HEK293 (cell line): ENCODE measurements around the gene SLC2A4RG.

Experiments used
- CTCF ChIA-PET: fragments of 350-600 bp; formaldehyde crosslinking; extraction: SDS; loops from one replicate; lab custom pipeline; 2021; ENCODE audit warnings: antibody characterized with exemption; lab: Yijun Ruan, JAX
- POLR2A ChIA-PET: fragments of 300-600 bp; formaldehyde crosslinking; extraction: SDS; loops from one replicate; lab custom pipeline; 2020; ENCODE audit warnings: antibody characterized with exemption, inconsistent platforms; lab: Yijun Ruan, JAX
- H3K27ac ChIP-seq: fragments of 200-500 bp; sonication (Bioruptor generic); 2 replicates; pipeline ENCODE4 v1.5.1; 2014; ENCODE audit warnings: low read depth, low read length, control low read depth, inconsistent platforms; ENCODE audit errors: extremely low read depth
- H3K36me3 ChIP-seq, 2 experiments: fragments of 200-500 bp in 1 of 2; sonication (Bioruptor generic) in 1 of 2; 1 replicate in 1 of 2; 2 replicates in 1 of 2; pipeline ENCODE4 v1.5.1; 2014 to 2017; ENCODE audit warnings: inconsistent platforms in 2 of 2, low read length in 2 of 2; ENCODE audit not compliant: control insufficient read depth in 2 of 2, insufficient read depth in 1 of 2
- H3K4me1 ChIP-seq: fragments of 200-500 bp; sonication (Bioruptor generic); 2 replicates; pipeline ENCODE4 v1.5.1; 2014; ENCODE audit warnings: mild to moderate bottlenecking, low read length, inconsistent platforms; ENCODE audit not compliant: control insufficient read depth, insufficient read depth
- H3K4me3 ChIP-seq: 2 replicates; pipeline ENCODE4 v1.5.1; 2011; ENCODE audit warnings: low read depth, mild to moderate bottlenecking, control low read depth, low read length, moderate library complexity
- H3K9me3 ChIP-seq: fragments of 200-500 bp; sonication (Bioruptor generic); 2 replicates; pipeline ENCODE4 v1.5.1; 2014; ENCODE audit warnings: low read depth, low read length, inconsistent platforms; ENCODE audit not compliant: control insufficient read depth, insufficient read depth
- FEZF1 ChIP-seq: fragments of 450-650 bp; formaldehyde crosslinking; IDR thresholded peaks from 2 replicates; pipeline ENCODE4 v1.5.1; 2016; ENCODE audit warnings: missing biosample characterization, missing genetic modification characterization
- KLF1 ChIP-seq: fragments of 450-650 bp; formaldehyde crosslinking; IDR thresholded peaks from 2 replicates; pipeline ENCODE4 v1.5.1; 2016; ENCODE audit warnings: missing biosample characterization, missing genetic modification characterization
- KLF10 ChIP-seq: fragments of 450-650 bp; IDR thresholded peaks from 2 replicates; pipeline ENCODE4 v1.5.1; 2018; ENCODE audit warnings: missing biosample characterization, mild to moderate bottlenecking, missing genetic modification characterization
- SCRT1 ChIP-seq: fragments of 450-650 bp; formaldehyde crosslinking; IDR thresholded peaks from 2 replicates; pipeline ENCODE4 v1.5.1; 2016; ENCODE audit warnings: missing biosample characterization, missing genetic modification characterization, borderline replicate concordance
- SCRT2 ChIP-seq: fragments of 450-650 bp; formaldehyde crosslinking; IDR thresholded peaks from 2 replicates; pipeline ENCODE4 v1.5.1; 2016; ENCODE audit warnings: missing biosample characterization, missing genetic modification characterization
- ZNF10 ChIP-seq: fragments of 450-650 bp; formaldehyde crosslinking; IDR thresholded peaks from 2 replicates; pipeline ENCODE4 v1.5.1; 2017; ENCODE audit warnings: missing biosample characterization, missing genetic modification characterization
- ZNF157 ChIP-seq: fragments of 450-650 bp; formaldehyde crosslinking; IDR thresholded peaks from 2 replicates; pipeline ENCODE4 v1.5.1; 2016; ENCODE audit warnings: missing biosample characterization, missing genetic modification characterization
- ZNF175 ChIP-seq: fragments of 450-650 bp; formaldehyde crosslinking; IDR thresholded peaks from 2 replicates; pipeline ENCODE4 v1.5.1; 2016; ENCODE audit warnings: missing biosample characterization, missing genetic modification characterization
- ZNF423 ChIP-seq: fragments of 450-650 bp; formaldehyde crosslinking; IDR thresholded peaks from 2 replicates; pipeline ENCODE4 v1.5.1; 2016; ENCODE audit warnings: missing biosample characterization, missing genetic modification characterization
- ZNF48 ChIP-seq: fragments of 450-650 bp; formaldehyde crosslinking; IDR thresholded peaks from 2 replicates; pipeline ENCODE4 v1.5.1; 2016; ENCODE audit warnings: missing biosample characterization, missing genetic modification characterization
- ZNF513 ChIP-seq: fragments of 450-650 bp; IDR thresholded peaks from 2 replicates; pipeline ENCODE4 v1.5.1; 2018; ENCODE audit warnings: missing biosample characterization, missing genetic modification characterization
- ZNF571 ChIP-seq: fragments of 450-650 bp; formaldehyde crosslinking; IDR thresholded peaks from 2 replicates; pipeline ENCODE4 v1.5.0; 2017; ENCODE audit warnings: missing biosample characterization, missing genetic modification characterization
- ZNF660 ChIP-seq: fragments of 450-650 bp; IDR thresholded peaks from 2 replicates; pipeline ENCODE4 v1.5.1; 2018; ENCODE audit warnings: missing biosample characterization, mild to moderate bottlenecking, missing genetic modification characterization
- ZNF830 ChIP-seq: fragments of 450-650 bp; IDR thresholded peaks from 2 replicates; pipeline ENCODE4 v1.5.0; 2018; ENCODE audit warnings: missing biosample characterization, missing genetic modification characterization, low read depth, mild to moderate bottlenecking, moderate library complexity
- TF ChIP-seq, protein P1 (sequence below): fragments of 450-650 bp; formaldehyde crosslinking; IDR thresholded peaks from 2 replicates; pipeline ENCODE4 v1.5.1; 2016; ENCODE audit warnings: missing biosample characterization, missing genetic modification characterization, low read depth
- TF ChIP-seq, protein P2 (sequence below): fragments of 450-650 bp; formaldehyde crosslinking; IDR thresholded peaks from 2 replicates; pipeline ENCODE4 v1.5.1; 2016; ENCODE audit warnings: missing biosample characterization, missing genetic modification characterization

Gene SLC2A4RG

DNA sequence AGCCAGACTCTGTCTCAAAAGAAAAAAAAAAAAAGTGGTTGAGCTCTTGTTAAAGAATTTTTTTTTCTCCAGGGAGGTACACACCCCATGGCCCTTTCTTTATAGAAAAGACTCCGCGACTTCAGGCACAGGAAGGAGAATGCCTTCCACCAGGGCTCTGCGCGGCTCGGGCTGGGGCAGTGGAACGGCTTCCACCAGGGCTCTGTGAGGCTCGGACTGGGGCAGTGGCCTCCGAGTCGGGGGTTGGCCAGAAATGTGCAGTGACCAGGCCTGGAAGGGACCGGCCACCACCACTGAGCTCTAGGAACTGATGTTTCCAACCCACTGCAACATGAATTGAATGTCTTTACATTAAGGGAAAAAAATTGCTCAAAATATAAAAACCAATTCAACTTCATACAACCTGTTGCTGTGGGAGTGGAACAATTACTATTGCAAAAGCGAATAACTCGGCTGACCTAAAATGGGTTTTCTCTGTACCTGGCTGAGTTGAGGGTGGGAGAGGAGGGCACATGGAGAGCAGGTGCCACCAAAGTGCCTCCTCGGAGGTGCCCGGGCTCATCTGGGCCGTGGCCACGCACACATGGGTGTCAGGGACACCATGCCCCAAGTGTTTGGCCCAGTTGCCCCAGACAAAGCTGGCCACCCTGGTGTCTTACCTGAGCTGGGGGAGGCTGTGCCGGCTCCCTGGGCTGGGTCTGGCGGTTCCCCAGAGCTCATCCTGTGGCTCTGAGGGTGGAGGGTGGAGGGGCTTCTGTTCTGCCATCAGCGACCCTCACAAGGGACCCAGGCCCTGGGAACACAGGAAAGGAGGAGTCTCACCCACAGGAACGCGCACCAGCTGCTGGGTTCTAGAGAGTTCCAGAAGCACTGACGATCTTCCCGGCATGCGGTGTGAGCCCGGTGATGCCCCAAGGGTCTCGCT, 29.3 kb downstream of the SLC2A4RG start:
- Histone ChIP-seq H3K9me3 (no peaks in the 10 kb centered on the region), H3K36me3 (peaks cover 0 to 5% of the 10 kb centered on the region in 2 experiments; a peak in 1 of 3 replicates), H3K4me3 (no peak overlapping the region), H3K4me1 (no peaks in the 10 kb centered on the region), H3K27ac (no peak overlapping the region)
- POLR2A ChIA-PET: interaction anchor here (0.6 kb wide), 1 partner anchor 66 kb away, joined by 3 read pairs; no protein-coding TSS in a partner anchor
- 0 out of 2 replicates have a peak, but pooled peaks have one; percentile 55 for TF ChIP-seq SCRT1
- TF ChIP-seq ZNF10 (tag by site-specific recombination): no peak
- TF ChIP-seq ZNF830 (tag by site-specific recombination): no peak
- no peak for TF ChIP-seq ZNF157 (tag by site-specific recombination)
- TF ChIP-seq SCRT2 (tag by site-specific recombination): peak; percentile 93
- CTCF ChIA-PET: interaction anchor here (1.2 to 1.4 kb wide), 2 partner anchors 9 to 17 kb away, joined by 4 to 7 read pairs; no protein-coding TSS in a partner anchor

DNA sequence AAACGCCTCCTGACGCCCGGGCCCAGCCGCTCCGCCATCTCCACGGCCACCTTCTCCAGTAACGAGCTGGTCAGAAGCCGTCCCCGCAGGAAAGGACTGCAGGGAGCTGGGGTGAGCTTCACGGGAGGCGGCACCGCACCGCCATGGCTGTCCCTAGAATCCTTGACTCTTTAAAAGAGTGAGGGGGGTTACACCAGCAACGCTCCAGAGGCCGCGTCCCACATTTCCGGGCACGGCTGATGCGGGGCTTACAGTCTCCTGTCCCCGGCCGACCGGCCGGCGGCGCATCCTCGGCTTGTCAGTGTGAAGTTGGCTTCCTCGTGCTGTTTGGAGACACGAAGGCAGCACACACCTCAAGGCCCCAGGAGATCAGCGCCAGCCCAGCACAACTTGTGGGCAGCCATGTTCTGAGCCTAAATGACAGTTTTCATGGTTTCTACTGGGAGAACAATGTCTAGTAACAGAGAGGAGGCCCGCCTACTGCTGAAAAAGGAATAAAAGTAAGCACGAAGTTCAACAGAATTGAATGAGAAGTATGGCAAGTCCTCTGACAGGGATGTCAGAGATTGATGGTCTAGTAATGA, 30.4 kb downstream of the SLC2A4RG start:
- H3K9me3 ChIP-seq: no peaks in the 10 kb centered on the region
- POLR2A ChIA-PET: no interaction called here
- peaks cover 0 to 5% of the 10 kb centered on the region in 2 experiments; a peak in 1 of 3 replicates for H3K36me3 ChIP-seq
- no peak overlapping the region for H3K27ac ChIP-seq
- H3K4me1 ChIP-seq: no peaks in the 10 kb centered on the region
- TF ChIP-seq KLF10 (tag by site-specific recombination) (no peak), ZNF423 (tag by site-specific recombination) (no peak), FEZF1 (tag by site-specific recombination) (no peak), ZNF830 (tag by site-specific recombination) (no peak)
- TF ChIP-seq, protein P1, sequence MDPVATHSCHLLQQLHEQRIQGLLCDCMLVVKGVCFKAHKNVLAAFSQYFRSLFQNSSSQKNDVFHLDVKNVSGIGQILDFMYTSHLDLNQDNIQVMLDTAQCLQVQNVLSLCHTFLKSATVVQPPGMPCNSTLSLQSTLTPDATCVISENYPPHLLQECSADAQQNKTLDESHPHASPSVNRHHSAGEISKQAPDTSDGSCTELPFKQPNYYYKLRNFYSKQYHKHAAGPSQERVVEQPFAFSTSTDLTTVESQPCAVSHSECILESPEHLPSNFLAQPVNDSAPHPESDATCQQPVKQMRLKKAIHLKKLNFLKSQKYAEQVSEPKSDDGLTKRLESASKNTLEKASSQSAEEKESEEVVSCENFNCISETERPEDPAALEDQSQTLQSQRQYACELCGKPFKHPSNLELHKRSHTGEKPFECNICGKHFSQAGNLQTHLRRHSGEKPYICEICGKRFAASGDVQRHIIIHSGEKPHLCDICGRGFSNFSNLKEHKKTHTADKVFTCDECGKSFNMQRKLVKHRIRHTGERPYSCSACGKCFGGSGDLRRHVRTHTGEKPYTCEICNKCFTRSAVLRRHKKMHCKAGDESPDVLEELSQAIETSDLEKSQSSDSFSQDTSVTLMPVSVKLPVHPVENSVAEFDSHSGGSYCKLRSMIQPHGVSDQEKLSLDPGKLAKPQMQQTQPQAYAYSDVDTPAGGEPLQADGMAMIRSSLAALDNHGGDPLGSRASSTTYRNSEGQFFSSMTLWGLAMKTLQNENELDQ (tag by site-specific recombination): no peak
- no peak overlapping the region for H3K4me3 ChIP-seq
- CTCF ChIA-PET: interaction anchor here (1.2 kb wide), 1 partner anchor 8 kb away, joined by 7 read pairs; no protein-coding TSS in a partner anchor

- H3K4me1 ChIP-seq: no peaks in the 10 kb centered on the region
Observed at GRCh38 chr20:63771046-63771707, 31.6 kb downstream of the SLC2A4RG start.

GRCh38 chr20:63772781-63773518, 33.4 kb downstream of the SLC2A4RG start:
- H3K4me1 ChIP-seq: no peaks in the 10 kb centered on the region
- H3K27ac ChIP-seq: no peak overlapping the region
- POLR2A ChIA-PET: interaction anchor here (0.6 to 0.7 kb wide), 2 partner anchors 21 to 108 kb away, joined by 3 to 7 read pairs; no protein-coding TSS in a partner anchor
- no peaks in the 10 kb centered on the region for H3K9me3 ChIP-seq
- no peak overlapping the region for H3K4me3 ChIP-seq
- CTCF ChIA-PET: interaction anchor here (0.5 to 3.7 kb wide), 4 partner anchors 13 to 234 kb away, joined by 3 to 29 read pairs (median 3); no protein-coding TSS in a partner anchor
- H3K36me3 ChIP-seq: peaks cover 0 to 5% of the 10 kb centered on the region in 2 experiments; a peak in 1 of 3 replicates
- TF ChIP-seq ZNF571 (no peak), KLF1 (tag by site-specific recombination) (peak; percentile 60), ZNF175 (tag by site-specific recombination) (no peak), ZNF513 (tag by site-specific recombination) (no peak), ZNF48 (no peak)
- TF ChIP-seq, protein P2, sequence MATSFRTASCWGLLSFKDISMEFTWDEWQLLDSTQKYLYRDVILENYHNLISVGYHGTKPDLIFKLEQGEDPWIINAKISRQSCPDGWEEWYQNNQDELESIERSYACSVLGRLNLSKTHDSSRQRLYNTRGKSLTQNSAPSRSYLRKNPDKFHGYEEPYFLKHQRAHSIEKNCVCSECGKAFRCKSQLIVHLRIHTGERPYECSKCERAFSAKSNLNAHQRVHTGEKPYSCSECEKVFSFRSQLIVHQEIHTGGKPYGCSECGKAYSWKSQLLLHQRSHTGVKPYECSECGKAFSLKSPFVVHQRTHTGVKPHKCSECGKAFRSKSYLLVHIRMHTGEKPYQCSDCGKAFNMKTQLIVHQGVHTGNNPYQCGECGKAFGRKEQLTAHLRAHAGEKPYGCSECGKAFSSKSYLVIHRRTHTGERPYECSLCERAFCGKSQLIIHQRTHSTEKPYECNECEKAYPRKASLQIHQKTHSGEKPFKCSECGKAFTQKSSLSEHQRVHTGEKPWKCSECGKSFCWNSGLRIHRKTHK (tag by site-specific recombination): no peak

More at GRCh38 chr20:63771046-63771707, 31.6 kb downstream of the SLC2A4RG start:
- POLR2A ChIA-PET: no interaction called here
- H3K4me3 ChIP-seq: no peak overlapping the region
- TF ChIP-seq ZNF660 (tag by site-specific recombination) (no peak), SCRT2 (tag by site-specific recombination) (0 out of 2 replicates have a peak, but pooled peaks have one; percentile 13)
- CTCF ChIA-PET: no interaction called here
- no peaks in the 10 kb centered on the region for H3K9me3 ChIP-seq
- H3K27ac ChIP-seq: no peak overlapping the region
- H3K36me3 ChIP-seq: peaks cover 0 to 5% of the 10 kb centered on the region in 2 experiments; a peak in 1 of 3 replicates
